ENCODE results near the gene GDF10.

GDF10 gene

GRCh38 chr10:47347303-47347675 is 47.3 kb downstream of the GDF10 start:
- H3K79me2 ChIP-seq (ENCODE audit: control insufficient read depth, insufficient read depth, low read length, unreplicated experiment), result no peaks in the 10 kb centered on the region
- no peaks in the 10 kb centered on the region for H3K4me1 ChIP-seq (ENCODE audit: control insufficient read depth, insufficient read depth, low read length, unreplicated experiment)
- H2AFZ ChIP-seq (ENCODE audit: low read length, unreplicated experiment), result no peak overlapping the region
- no peak overlapping the region for H3K27ac ChIP-seq (ENCODE audit: low read depth, low read length)
- H3K27me3 ChIP-seq (ENCODE audit: insufficient read depth, low read length), result peaks cover 36% of the 10 kb centered on the region
- H3K4me3 ChIP-seq (ENCODE audit: low read depth, low read length), result no peak overlapping the region
- H3K36me3 ChIP-seq (ENCODE audit: insufficient read depth, low read length), result no peaks in the 10 kb centered on the region

GRCh38 chr10:47348138-47348651 is 48.2 kb downstream of the GDF10 start, which contains the start of gene RBP3:
Gene RBP3, plus strand, starts transcription at chr10:47348363. Its CDS starts 122 bp downstream, at chr10:47348485.
- Histone ChIP-seq H3K27me3 (ENCODE audit: insufficient read depth, low read length) (peaks cover 28% of the 10 kb centered on the region), H3K27ac (ENCODE audit: low read depth, low read length) (no peak within 1 kb of the TSS), H3K79me2 (ENCODE audit: control insufficient read depth, insufficient read depth, low read length, unreplicated experiment) (no peaks in the 10 kb centered on the region), H3K4me1 (ENCODE audit: control insufficient read depth, insufficient read depth, low read length, unreplicated experiment) (no peaks in the 10 kb centered on the region), H3K36me3 (ENCODE audit: insufficient read depth, low read length) (no peaks in the 10 kb centered on the region), H2AFZ (ENCODE audit: low read length, unreplicated experiment) (no peak within 1 kb of the TSS), H3K4me3 (ENCODE audit: low read depth, low read length) (no peak within 1 kb of the TSS)

- Histone ChIP-seq H3K27ac (ENCODE audit: low read depth, low read length) (no peak overlapping the region), H3K27me3 (ENCODE audit: insufficient read depth, low read length) (peaks cover 23% of the 10 kb centered on the region)
These were observed 48.9 kb downstream of the GDF10 start for GRCh38 chr10:47348661-47349470.

GRCh38 chr10:47349516-47349915 is 49.5 kb downstream of the GDF10 start:
- Histone ChIP-seq H3K27ac (ENCODE audit: low read depth, low read length) (no peak overlapping the region), H2AFZ (ENCODE audit: low read length, unreplicated experiment) (no peak overlapping the region), H3K4me1 (ENCODE audit: control insufficient read depth, insufficient read depth, low read length, unreplicated experiment) (no peaks in the 10 kb centered on the region), H3K4me3 (ENCODE audit: low read depth, low read length) (no peak overlapping the region), H3K27me3 (ENCODE audit: insufficient read depth, low read length) (peaks cover 21% of the 10 kb centered on the region), H3K36me3 (ENCODE audit: insufficient read depth, low read length) (no peaks in the 10 kb centered on the region), H3K79me2 (ENCODE audit: control insufficient read depth, insufficient read depth, low read length, unreplicated experiment) (no peaks in the 10 kb centered on the region)

More at GRCh38 chr10:47348661-47349470, 48.9 kb downstream of the GDF10 start:
- Histone ChIP-seq H2AFZ (ENCODE audit: low read length, unreplicated experiment) (no peak overlapping the region), H3K4me1 (ENCODE audit: control insufficient read depth, insufficient read depth, low read length, unreplicated experiment) (no peaks in the 10 kb centered on the region), H3K4me3 (ENCODE audit: low read depth, low read length) (no peak overlapping the region), H3K79me2 (ENCODE audit: control insufficient read depth, insufficient read depth, low read length, unreplicated experiment) (no peaks in the 10 kb centered on the region), H3K36me3 (ENCODE audit: insufficient read depth, low read length) (no peaks in the 10 kb centered on the region)

GRCh38 chr10:47349941-47350371 is 50.0 kb downstream of the GDF10 start:
- H3K4me3 ChIP-seq (ENCODE audit: low read depth, low read length), result no peak overlapping the region
- H3K4me1 ChIP-seq (ENCODE audit: control insufficient read depth, insufficient read depth, low read length, unreplicated experiment), result no peaks in the 10 kb centered on the region
- H3K36me3 ChIP-seq (ENCODE audit: insufficient read depth, low read length), result no peaks in the 10 kb centered on the region
- no peak overlapping the region for H3K27ac ChIP-seq (ENCODE audit: low read depth, low read length)
- no peak overlapping the region for H2AFZ ChIP-seq (ENCODE audit: low read length, unreplicated experiment)
- H3K79me2 ChIP-seq (ENCODE audit: control insufficient read depth, insufficient read depth, low read length, unreplicated experiment), result no peaks in the 10 kb centered on the region
- H3K27me3 ChIP-seq (ENCODE audit: insufficient read depth, low read length), result peaks cover 18% of the 10 kb centered on the region

GRCh38 chr10:47350671-47351640 is 51.0 kb downstream of the GDF10 start:
- Histone ChIP-seq H2AFZ (ENCODE audit: low read length, unreplicated experiment) (no peak overlapping the region), H3K4me3 (ENCODE audit: low read depth, low read length) (no peak overlapping the region), H3K79me2 (ENCODE audit: control insufficient read depth, insufficient read depth, low read length, unreplicated experiment) (no peaks in the 10 kb centered on the region), H3K27me3 (ENCODE audit: insufficient read depth, low read length) (peaks cover 8% of the 10 kb centered on the region; the same call in 1 of the 2 replicates), H3K4me1 (ENCODE audit: control insufficient read depth, insufficient read depth, low read length, unreplicated experiment) (no peaks in the 10 kb centered on the region), H3K36me3 (ENCODE audit: insufficient read depth, low read length) (no peaks in the 10 kb centered on the region), H3K27ac (ENCODE audit: low read depth, low read length) (no peak overlapping the region)

- Histone ChIP-seq H3K79me2 (ENCODE audit: control insufficient read depth, insufficient read depth, low read length, unreplicated experiment) (no peaks in the 10 kb centered on the region), H3K27ac (ENCODE audit: low read depth, low read length) (no peak overlapping the region), H3K4me3 (ENCODE audit: low read depth, low read length) (no peak overlapping the region), H3K36me3 (ENCODE audit: insufficient read depth, low read length) (no peaks in the 10 kb centered on the region), H3K4me1 (ENCODE audit: control insufficient read depth, insufficient read depth, low read length, unreplicated experiment) (no peaks in the 10 kb centered on the region), H2AFZ (ENCODE audit: low read length, unreplicated experiment) (no peak overlapping the region), H3K27me3 (ENCODE audit: insufficient read depth, low read length) (0 out of 2 replicates have a peak, but pooled peaks cover 2% of the 10 kb centered on the region)
These were observed 52.2 kb downstream of the GDF10 start for GRCh38 chr10:47351899-47352815.

GRCh38 chr10:47353351-47353750 is 53.4 kb downstream of the GDF10 start:
- H3K27ac ChIP-seq (ENCODE audit: low read depth, low read length), result no peak overlapping the region
- H3K36me3 ChIP-seq (ENCODE audit: insufficient read depth, low read length), result no peaks in the 10 kb centered on the region
- H2AFZ ChIP-seq (ENCODE audit: low read length, unreplicated experiment), result no peak overlapping the region
- H3K27me3 ChIP-seq (ENCODE audit: insufficient read depth, low read length), result 0 out of 2 replicates have a peak, but pooled peaks cover 2% of the 10 kb centered on the region
- no peak overlapping the region for H3K4me3 ChIP-seq (ENCODE audit: low read depth, low read length)
- H3K4me1 ChIP-seq (ENCODE audit: control insufficient read depth, insufficient read depth, low read length, unreplicated experiment), result no peaks in the 10 kb centered on the region
- no peaks in the 10 kb centered on the region for H3K79me2 ChIP-seq (ENCODE audit: control insufficient read depth, insufficient read depth, low read length, unreplicated experiment)

- Histone ChIP-seq H3K27ac (ENCODE audit: low read depth, low read length) (no peak overlapping the region), H3K79me2 (ENCODE audit: control insufficient read depth, insufficient read depth, low read length, unreplicated experiment) (no peaks in the 10 kb centered on the region), H3K36me3 (ENCODE audit: insufficient read depth, low read length) (no peaks in the 10 kb centered on the region), H3K4me3 (ENCODE audit: low read depth, low read length) (no peak overlapping the region), H3K27me3 (ENCODE audit: insufficient read depth, low read length) (0 out of 2 replicates have a peak, but pooled peaks cover 2% of the 10 kb centered on the region), H3K4me1 (ENCODE audit: control insufficient read depth, insufficient read depth, low read length, unreplicated experiment) (no peaks in the 10 kb centered on the region), H2AFZ (ENCODE audit: low read length, unreplicated experiment) (no peak overlapping the region)
These were observed 54.2 kb downstream of the GDF10 start for GRCh38 chr10:47354165-47354564.

Data from ACC112 (cell line).